Ishikawa (cell line): Measurements from ENCODE around the gene NUDT7.

Source experiments
- CEBPB ChIP-seq: IDR thresholded peaks from 2 replicates; pipeline ENCODE4 v1.6.1; 2012
- CREB1 ChIP-seq: IDR thresholded peaks from 2 replicates; pipeline ENCODE4 v1.6.1; 2012; ENCODE audit warnings: low read depth
- EGR1 ChIP-seq: IDR thresholded peaks from 2 replicates; pipeline ENCODE4 v1.6.1; 2012
- EP300 ChIP-seq: IDR thresholded peaks from 2 replicates; pipeline ENCODE4 v1.6.1; 2012; ENCODE audit warnings: borderline replicate concordance
- FOXM1 ChIP-seq: IDR thresholded peaks from 2 replicates; pipeline ENCODE4 v1.6.1; 2012; ENCODE audit warnings: low read depth, borderline replicate concordance
- MAX ChIP-seq: IDR thresholded peaks from 2 replicates; pipeline ENCODE4 v1.6.1; 2012
- NFIC ChIP-seq: IDR thresholded peaks from 2 replicates; pipeline ENCODE4 v1.6.1; 2012
- RAD21 ChIP-seq: IDR thresholded peaks from 2 replicates; pipeline ENCODE4 v1.6.1; 2012; ENCODE audit warnings: low read depth
- REST ChIP-seq: IDR thresholded peaks from 2 replicates; pipeline ENCODE4 v1.6.1; 2012; ENCODE audit warnings: low read depth, mild to moderate bottlenecking
- TAF1 ChIP-seq: IDR thresholded peaks from 2 replicates; pipeline ENCODE4 v1.6.1; 2012; ENCODE audit warnings: low read depth, mild to moderate bottlenecking
- TCF12 ChIP-seq: IDR thresholded peaks from 2 replicates; pipeline ENCODE4 v1.6.1; 2012; ENCODE audit warnings: low read depth
- TEAD4 ChIP-seq: IDR thresholded peaks from 2 replicates; pipeline ENCODE4 v1.6.1; 2012
- USF1 ChIP-seq: IDR thresholded peaks from 2 replicates; pipeline ENCODE4 v1.6.1; 2012
- YY1 ChIP-seq: IDR thresholded peaks from 2 replicates; pipeline ENCODE4 v1.6.1; 2012; ENCODE audit warnings: low read depth
- ZBTB7A ChIP-seq: IDR thresholded peaks from 2 replicates; pipeline ENCODE4 v1.6.1; 2012; ENCODE audit warnings: low read depth

Gene NUDT7

GRCh38 chr16:77689971-77690370 lies 32.3 kb upstream of the NUDT7 start:
- no peak for TF ChIP-seq CEBPB
- TF ChIP-seq REST: no peak
- TF ChIP-seq TAF1: no peak
- TF ChIP-seq YY1: no peak
- TF ChIP-seq NFIC: no peak
- no peak for TF ChIP-seq MAX
- no peak for TF ChIP-seq CREB1

GRCh38 chr16:77690416-77690815 lies 31.9 kb upstream of the NUDT7 start:
- TF ChIP-seq MAX (no peak), EGR1 (no peak), CEBPB (no peak), REST (no peak), NFIC (no peak), CREB1 (no peak), TCF12 (no peak), RAD21 (no peak), YY1 (no peak), EP300 (no peak), FOXM1 (no peak), ZBTB7A (no peak), TAF1 (no peak), TEAD4 (no peak)

- TF ChIP-seq EGR1: no peak
- TF ChIP-seq EP300: no peak
- no peak for TF ChIP-seq YY1
- no peak for TF ChIP-seq NFIC
- no peak for TF ChIP-seq CREB1
These were observed 29.7 kb upstream of the NUDT7 start for GRCh38 chr16:77692612-77693011.

- TF ChIP-seq YY1: no peak
- TF ChIP-seq EP300: no peak
- TF ChIP-seq TAF1: no peak
- no peak for TF ChIP-seq EGR1
- TF ChIP-seq MAX: no peak
- no peak for TF ChIP-seq CEBPB
- TF ChIP-seq RAD21: no peak
- no peak for TF ChIP-seq USF1
- TF ChIP-seq TCF12: no peak
- TF ChIP-seq TEAD4: no peak
- no peak for TF ChIP-seq FOXM1
- no peak for TF ChIP-seq NFIC
- TF ChIP-seq REST: no peak
- no peak for TF ChIP-seq ZBTB7A
- TF ChIP-seq CREB1: no peak
These were observed 26.2 kb upstream of the NUDT7 start for GRCh38 chr16:77696149-77696548.

- TF ChIP-seq MAX (no peak), ZBTB7A (no peak), FOXM1 (no peak), NFIC (no peak), USF1 (no peak), TEAD4 (no peak), TCF12 (no peak), YY1 (no peak), CEBPB (no peak)
These were observed 21.5 kb upstream of the NUDT7 start for GRCh38 chr16:77700846-77701245.
